ENCODE results near the gene PRH2. TPM values are rescaled to one million over a fixed set of nuclear protein-coding genes. Genes with fewer than 3 reads are reported as not detected.

PRH2 gene
- total and polyA plus RNA-seq, 9 donors: 0.27 to 0.49 (median 0.35) TPM; not detected in 6

Other genes starting within 250 kb of the PRH2 start
- gene YBX3, start 205.9 kb upstream of the PRH2 start, total RNA-seq: 156 TPM
- 1,000 to 10,000 TPM in 1 of 8 donors, 100 to 1,000 TPM in 7; 466 to 1,043 (median 809) TPM for gene YBX3, start 205.9 kb upstream of the PRH2 start, polyA plus RNA-seq (ENCODE audit: insufficient read depth in 1 of 8, insufficient read length in 8 of 8, low replicate concordance in 1 of 8)
- not detected for gene TAS2R7, start 126.6 kb upstream of the PRH2 start, total RNA-seq
- gene TAS2R7, start 126.6 kb upstream of the PRH2 start, polyA plus RNA-seq (ENCODE audit: insufficient read depth in 1 of 8, insufficient read length in 8 of 8, low replicate concordance in 1 of 8): not detected
- gene TAS2R8, start 122.0 kb upstream of the PRH2 start, total RNA-seq: 0.04 TPM
- gene TAS2R8, start 122.0 kb upstream of the PRH2 start, polyA plus RNA-seq (ENCODE audit: insufficient read depth in 1 of 8, insufficient read length in 8 of 8, low replicate concordance in 1 of 8): not detected
- not detected for gene TAS2R9, start 119.1 kb upstream of the PRH2 start, total RNA-seq
- not detected for gene TAS2R9, start 119.1 kb upstream of the PRH2 start, polyA plus RNA-seq (ENCODE audit: insufficient read depth in 1 of 8, insufficient read length in 8 of 8, low replicate concordance in 1 of 8)
- 0.71 TPM for gene TAS2R10, start 102.9 kb upstream of the PRH2 start, total RNA-seq
- 1 to 10 TPM in 2 of 8 donors, under 1 TPM in 6; 0.27 to 1.1 (median 0.78) TPM for gene TAS2R10, start 102.9 kb upstream of the PRH2 start, polyA plus RNA-seq (ENCODE audit: insufficient read depth in 1 of 8, insufficient read length in 8 of 8, low replicate concordance in 1 of 8)
- 4.8 TPM for gene PRR4, start 79.8 kb upstream of the PRH2 start, total RNA-seq
- 1 to 10 TPM; 2.3 to 6.3 (median 3.3) TPM for gene PRR4, start 79.8 kb upstream of the PRH2 start, polyA plus RNA-seq (ENCODE audit: insufficient read depth in 1 of 8, insufficient read length in 8 of 8, low replicate concordance in 1 of 8)
- gene PRH1, start 45.0 kb upstream of the PRH2 start, total RNA-seq: 24.7 TPM
- gene PRH1, start 45.0 kb upstream of the PRH2 start, polyA plus RNA-seq (ENCODE audit: insufficient read depth in 1 of 8, insufficient read length in 8 of 8, low replicate concordance in 1 of 8): 10 to 100 TPM in 1 of 8 donors, 1 to 10 TPM in 7; 5.5 to 10.6 (median 8.0) TPM
- gene TAS2R13, start 19.7 kb upstream of the PRH2 start, total RNA-seq: 1.5 TPM
- gene TAS2R13, start 19.7 kb upstream of the PRH2 start, polyA plus RNA-seq (ENCODE audit: insufficient read depth in 1 of 8, insufficient read length in 8 of 8, low replicate concordance in 1 of 8): under 1 TPM in 3 of 8 donors, not detected in 5; 0.10 to 0.16 (median 0.15) TPM
- 2.5 TPM for gene TAS2R14, start 10.0 kb downstream of the PRH2 start, total RNA-seq
- gene TAS2R14, start 10.0 kb downstream of the PRH2 start, polyA plus RNA-seq (ENCODE audit: insufficient read depth in 1 of 8, insufficient read length in 8 of 8, low replicate concordance in 1 of 8): 1 to 10 TPM; 1.7 to 6.4 (median 2.6) TPM
- 1.6 TPM for gene TAS2R50, start 57.7 kb downstream of the PRH2 start, total RNA-seq
- under 1 TPM in 1 of 8 donors, not detected in 7; 0.16 TPM for gene TAS2R50, start 57.7 kb downstream of the PRH2 start, polyA plus RNA-seq (ENCODE audit: insufficient read depth in 1 of 8, insufficient read length in 8 of 8, low replicate concordance in 1 of 8)
- 2.5 TPM for gene TAS2R20, start 69.1 kb downstream of the PRH2 start, total RNA-seq
- gene TAS2R20, start 69.1 kb downstream of the PRH2 start, polyA plus RNA-seq (ENCODE audit: insufficient read depth in 1 of 8, insufficient read length in 8 of 8, low replicate concordance in 1 of 8): 1 to 10 TPM in 3 of 8 donors, under 1 TPM in 5; 0.51 to 2.5 (median 0.91) TPM
- gene TAS2R19, start 93.4 kb downstream of the PRH2 start, total RNA-seq: 3.6 TPM
- 1 to 10 TPM in 6 of 8 donors, under 1 TPM in 2; 0.58 to 1.9 (median 1.2) TPM for gene TAS2R19, start 93.4 kb downstream of the PRH2 start, polyA plus RNA-seq (ENCODE audit: insufficient read depth in 1 of 8, insufficient read length in 8 of 8, low replicate concordance in 1 of 8)
- 5.5 TPM for gene TAS2R31, start 102.2 kb downstream of the PRH2 start, total RNA-seq
- gene TAS2R31, start 102.2 kb downstream of the PRH2 start, polyA plus RNA-seq (ENCODE audit: insufficient read depth in 1 of 8, insufficient read length in 8 of 8, low replicate concordance in 1 of 8): 1 to 10 TPM in 2 of 8 donors, under 1 TPM in 6; 0.53 to 1.8 (median 0.65) TPM
- gene TAS2R46, start 133.1 kb downstream of the PRH2 start, total RNA-seq: 1.6 TPM
- gene TAS2R46, start 133.1 kb downstream of the PRH2 start, polyA plus RNA-seq (ENCODE audit: insufficient read depth in 1 of 8, insufficient read length in 8 of 8, low replicate concordance in 1 of 8): under 1 TPM in 2 of 8 donors, not detected in 6; 0.14 to 0.27 TPM
- gene TAS2R43, start 163.1 kb downstream of the PRH2 start, total RNA-seq: 2.2 TPM
- gene TAS2R43, start 163.1 kb downstream of the PRH2 start, polyA plus RNA-seq (ENCODE audit: insufficient read depth in 1 of 8, insufficient read length in 8 of 8, low replicate concordance in 1 of 8): under 1 TPM in 6 of 8 donors, not detected in 2; 0.16 to 0.64 (median 0.32) TPM
- gene TAS2R30, start 205.4 kb downstream of the PRH2 start, total RNA-seq: 4.3 TPM
- gene TAS2R30, start 205.4 kb downstream of the PRH2 start, polyA plus RNA-seq (ENCODE audit: insufficient read depth in 1 of 8, insufficient read length in 8 of 8, low replicate concordance in 1 of 8): under 1 TPM in 4 of 8 donors, not detected in 4; 0.10 to 0.29 (median 0.18) TPM
- gene SMIM10L1, start 242.0 kb downstream of the PRH2 start, total RNA-seq: 8.3 TPM
- gene SMIM10L1, start 242.0 kb downstream of the PRH2 start, polyA plus RNA-seq (ENCODE audit: insufficient read depth in 1 of 8, insufficient read length in 8 of 8, low replicate concordance in 1 of 8): 10 to 100 TPM; 11.0 to 14.3 (median 13.8) TPM

All from muscle of leg (tissue), 9 donors.